ENCODE results near the gene SGSM1.

GRCh38 chr22:24824250-24824649, 18.2 kb downstream of the SGSM1 start:
- TF ChIP-seq POLR2A (IDR thresholded peaks at IDR 0.05; ENCODE audit: low read depth) (no peak), CTCF (IDR thresholded peaks at IDR 0.05) (no peak), POLR2AphosphoS5 (IDR thresholded peaks at IDR 0.05) (no peak), EP300 (IDR thresholded peaks at IDR 0.05) (no peak)
